ENCODE results near the gene DAND5.

DNA sequence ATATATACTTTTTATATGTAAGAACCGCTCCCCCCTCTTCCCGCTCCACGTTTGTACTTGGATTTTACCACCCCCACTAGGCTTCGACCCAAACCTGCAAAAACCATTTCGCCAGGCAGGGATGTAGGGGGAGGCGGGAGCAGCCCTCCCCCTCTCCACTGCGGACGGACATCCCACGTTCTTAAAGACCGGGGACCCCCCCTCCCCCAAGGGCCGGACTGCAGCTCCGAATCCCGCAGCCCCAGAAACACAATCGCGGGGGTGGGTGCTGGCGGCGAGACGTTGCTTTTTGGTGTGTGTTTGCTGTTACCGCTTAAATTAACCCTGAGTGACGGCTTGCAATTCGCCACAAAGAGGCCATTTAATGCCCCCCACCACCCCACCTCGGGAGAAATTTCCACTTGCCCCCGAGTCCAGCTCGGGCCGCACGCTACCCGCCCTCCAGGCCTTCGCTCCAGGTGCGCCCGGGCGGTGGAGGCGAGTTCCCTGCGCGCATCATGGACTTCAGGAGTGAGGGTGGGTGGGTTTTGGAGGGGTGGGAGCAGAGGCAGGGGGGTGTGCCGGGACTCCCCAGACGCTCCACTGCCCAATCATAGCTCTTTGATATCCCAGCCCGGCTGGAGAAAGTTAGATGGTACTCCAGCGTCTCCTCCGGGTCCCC lies 41.7 kb downstream of the DAND5 start:
- no peak for TF ChIP-seq POLR2AphosphoS5 (IDR thresholded peaks at IDR 0.05)
- TF ChIP-seq, protein P1, sequence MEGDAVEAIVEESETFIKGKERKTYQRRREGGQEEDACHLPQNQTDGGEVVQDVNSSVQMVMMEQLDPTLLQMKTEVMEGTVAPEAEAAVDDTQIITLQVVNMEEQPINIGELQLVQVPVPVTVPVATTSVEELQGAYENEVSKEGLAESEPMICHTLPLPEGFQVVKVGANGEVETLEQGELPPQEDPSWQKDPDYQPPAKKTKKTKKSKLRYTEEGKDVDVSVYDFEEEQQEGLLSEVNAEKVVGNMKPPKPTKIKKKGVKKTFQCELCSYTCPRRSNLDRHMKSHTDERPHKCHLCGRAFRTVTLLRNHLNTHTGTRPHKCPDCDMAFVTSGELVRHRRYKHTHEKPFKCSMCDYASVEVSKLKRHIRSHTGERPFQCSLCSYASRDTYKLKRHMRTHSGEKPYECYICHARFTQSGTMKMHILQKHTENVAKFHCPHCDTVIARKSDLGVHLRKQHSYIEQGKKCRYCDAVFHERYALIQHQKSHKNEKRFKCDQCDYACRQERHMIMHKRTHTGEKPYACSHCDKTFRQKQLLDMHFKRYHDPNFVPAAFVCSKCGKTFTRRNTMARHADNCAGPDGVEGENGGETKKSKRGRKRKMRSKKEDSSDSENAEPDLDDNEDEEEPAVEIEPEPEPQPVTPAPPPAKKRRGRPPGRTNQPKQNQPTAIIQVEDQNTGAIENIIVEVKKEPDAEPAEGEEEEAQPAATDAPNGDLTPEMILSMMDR (IDR thresholded peaks at IDR 0.05 in 8 of 11, conservative IDR thresholded peaks at IDR 0.05 in 3 of 11) = no peak

All from spleen (tissue), 7 donors.